ENCODE results near the gene NOXO1. TPM values are rescaled to one million over a fixed set of nuclear protein-coding genes. Genes with fewer than 3 reads are reported as not detected.

Gene NOXO1
- polyA plus RNA-seq, 1 donor (not counting 4 experiments of a cell fraction or from before 2014, with no cell fraction given), result 0.38 TPM

DNA sequence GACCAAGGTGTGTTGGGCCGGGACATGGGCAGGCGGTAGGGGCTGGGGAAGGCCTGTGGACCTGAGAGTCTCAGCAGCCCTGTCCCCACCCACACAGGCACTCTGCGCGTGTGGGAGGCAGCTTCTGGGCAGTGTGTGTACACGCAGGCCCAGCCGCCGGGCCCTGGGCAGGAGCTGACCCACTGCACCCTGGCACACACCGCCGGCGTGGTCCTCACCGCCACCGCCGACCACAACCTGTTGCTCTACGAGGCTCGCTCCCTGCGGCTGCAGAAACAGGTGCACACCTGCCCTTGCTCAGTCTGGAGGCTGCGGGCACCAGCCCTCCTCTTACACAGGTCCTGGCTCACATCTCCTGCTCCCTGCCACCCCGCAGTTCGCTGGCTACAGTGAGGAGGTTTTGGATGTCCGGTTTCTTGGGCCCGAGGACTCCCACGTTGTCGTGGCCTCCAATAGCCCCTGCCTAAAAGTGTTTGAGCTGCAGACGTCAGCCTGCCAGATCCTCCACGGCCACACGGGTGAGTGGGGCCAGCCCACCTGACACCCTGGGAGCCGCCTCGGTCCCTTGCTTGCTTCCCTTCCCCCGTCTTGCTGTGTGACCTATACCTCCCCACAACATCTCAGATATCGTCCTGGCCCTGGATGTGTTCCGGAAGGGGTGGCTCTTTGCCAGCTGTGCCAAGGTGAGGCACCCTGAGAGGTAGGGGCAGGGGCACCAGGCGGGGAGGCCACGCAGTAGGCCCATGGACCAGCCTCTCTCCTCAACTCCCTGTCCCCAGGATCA lies 5.6 kb downstream of the NOXO1 start:
- TF ChIP-seq EZH2 (IDR thresholded peaks at IDR 0.05; ENCODE audit: low read length), result no peak
- TF ChIP-seq, protein P1, sequence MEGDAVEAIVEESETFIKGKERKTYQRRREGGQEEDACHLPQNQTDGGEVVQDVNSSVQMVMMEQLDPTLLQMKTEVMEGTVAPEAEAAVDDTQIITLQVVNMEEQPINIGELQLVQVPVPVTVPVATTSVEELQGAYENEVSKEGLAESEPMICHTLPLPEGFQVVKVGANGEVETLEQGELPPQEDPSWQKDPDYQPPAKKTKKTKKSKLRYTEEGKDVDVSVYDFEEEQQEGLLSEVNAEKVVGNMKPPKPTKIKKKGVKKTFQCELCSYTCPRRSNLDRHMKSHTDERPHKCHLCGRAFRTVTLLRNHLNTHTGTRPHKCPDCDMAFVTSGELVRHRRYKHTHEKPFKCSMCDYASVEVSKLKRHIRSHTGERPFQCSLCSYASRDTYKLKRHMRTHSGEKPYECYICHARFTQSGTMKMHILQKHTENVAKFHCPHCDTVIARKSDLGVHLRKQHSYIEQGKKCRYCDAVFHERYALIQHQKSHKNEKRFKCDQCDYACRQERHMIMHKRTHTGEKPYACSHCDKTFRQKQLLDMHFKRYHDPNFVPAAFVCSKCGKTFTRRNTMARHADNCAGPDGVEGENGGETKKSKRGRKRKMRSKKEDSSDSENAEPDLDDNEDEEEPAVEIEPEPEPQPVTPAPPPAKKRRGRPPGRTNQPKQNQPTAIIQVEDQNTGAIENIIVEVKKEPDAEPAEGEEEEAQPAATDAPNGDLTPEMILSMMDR (optimal IDR thresholded peaks at IDR 0.05 in 1 of 3, IDR thresholded peaks at IDR 0.05 in 1 of 3, conservative IDR thresholded peaks at IDR 0.05 in 1 of 3; ENCODE audit: extremely low read depth in 1 of 3, insufficient read depth in 2 of 3, low read length in 3 of 3), result no peak
- H3K36me3 ChIP-seq (ENCODE audit: control insufficient read depth in 2 of 2, extremely low read depth in 1 of 2, insufficient read depth in 2 of 2, low read length in 2 of 2), result peaks cover 14 to 23% of the 10 kb centered on the region in 2 experiments
- DNase-seq (ENCODE audit: low read depth, low spot score) (no peak), FAIRE-seq (no peak)
- no peaks in the 10 kb centered on the region for H3K9me3 ChIP-seq (ENCODE audit: control insufficient read depth, low read depth, low read length)
- dilution Hi-C loops (cut with MboI; ENCODE audit: extremely low pct_ligation_motif_present, low sequenced_read_pairs), result no loop called here
- H3K9ac ChIP-seq (ENCODE audit: control insufficient read depth, extremely low read depth, insufficient read depth, low read length), result no peak overlapping the region
- peaks cover 32% of the 10 kb centered on the region for H3K79me2 ChIP-seq (ENCODE audit: control insufficient read depth, insufficient read depth, low read length)
- no peak overlapping the region for H3K27ac ChIP-seq (ENCODE audit: control insufficient read depth, insufficient read depth, low read length)
- no peak overlapping the region for H2AFZ ChIP-seq (ENCODE audit: control insufficient read depth, low read length)
- peaks cover 29% of the 10 kb centered on the region for H3K4me1 ChIP-seq (ENCODE audit: control insufficient read depth, extremely low read depth, insufficient read depth, low read length)
- H3K9me1 ChIP-seq (ENCODE audit: control insufficient read depth, extremely low read depth, insufficient read depth, low read length), result no peaks in the 10 kb centered on the region
- H3K27me3 ChIP-seq (ENCODE audit: control insufficient read depth, extremely low read depth, insufficient read depth, low read length), result peaks cover 3% of the 10 kb centered on the region
- H4K20me1 ChIP-seq (ENCODE audit: control insufficient read depth, extremely low read depth, insufficient read depth, low read length), result no peaks in the 10 kb centered on the region
- H3K4me2 ChIP-seq (ENCODE audit: control insufficient read depth, extremely low read depth, insufficient read depth, low read depth, low read length), result no peak overlapping the region
- H3K4me3 ChIP-seq (ENCODE audit: control insufficient read depth in 2 of 3, extremely low read depth in 1 of 3, insufficient read depth in 2 of 3, low read depth in 1 of 3, low read length in 3 of 3), result no peak overlapping the region

GRCh38 chr16:1974157-1975070 lies 6.9 kb downstream of the NOXO1 start:
- DNase-seq (ENCODE audit: low read depth, low spot score) (no peak), FAIRE-seq (no peak)
- Histone ChIP-seq H3K4me3 (ENCODE audit: control insufficient read depth in 2 of 3, extremely low read depth in 1 of 3, insufficient read depth in 2 of 3, low read depth in 1 of 3, low read length in 3 of 3) (no peak overlapping the region), H3K9me1 (ENCODE audit: control insufficient read depth, extremely low read depth, insufficient read depth, low read length) (no peaks in the 10 kb centered on the region), H3K79me2 (ENCODE audit: control insufficient read depth, insufficient read depth, low read length) (peaks cover 32% of the 10 kb centered on the region), H3K36me3 (ENCODE audit: control insufficient read depth in 2 of 2, extremely low read depth in 1 of 2, insufficient read depth in 2 of 2, low read length in 2 of 2) (peaks cover 14 to 23% of the 10 kb centered on the region in 2 experiments), H3K9ac (ENCODE audit: control insufficient read depth, extremely low read depth, insufficient read depth, low read length) (no peak overlapping the region), H4K20me1 (ENCODE audit: control insufficient read depth, extremely low read depth, insufficient read depth, low read length) (no peaks in the 10 kb centered on the region), H2AFZ (ENCODE audit: control insufficient read depth, low read length) (no peak overlapping the region), H3K4me1 (ENCODE audit: control insufficient read depth, extremely low read depth, insufficient read depth, low read length) (peaks cover 17% of the 10 kb centered on the region), H3K9me3 (ENCODE audit: control insufficient read depth, low read depth, low read length) (no peaks in the 10 kb centered on the region), H3K27ac (ENCODE audit: control insufficient read depth, insufficient read depth, low read length) (no peak overlapping the region), H3K4me2 (ENCODE audit: control insufficient read depth, extremely low read depth, insufficient read depth, low read depth, low read length) (no peak overlapping the region), H3K27me3 (ENCODE audit: control insufficient read depth, extremely low read depth, insufficient read depth, low read length) (no peaks in the 10 kb centered on the region)
- no peak for TF ChIP-seq EZH2 (IDR thresholded peaks at IDR 0.05; ENCODE audit: low read length)
- TF ChIP-seq, protein P1 (optimal IDR thresholded peaks at IDR 0.05 in 1 of 3, IDR thresholded peaks at IDR 0.05 in 1 of 3, conservative IDR thresholded peaks at IDR 0.05 in 1 of 3; ENCODE audit: extremely low read depth in 1 of 3, insufficient read depth in 2 of 3, low read length in 3 of 3), result no peak
- dilution Hi-C loops (cut with MboI; ENCODE audit: extremely low pct_ligation_motif_present, low sequenced_read_pairs), result no loop called here

Measured in keratinocyte (primary cell).